Endothelial cell of umbilical vein (primary cell): ENCODE measurements around the gene RPRD2. TPM values are rescaled to one million over a fixed set of nuclear protein-coding genes. Genes with fewer than 3 reads are reported as not detected.

ENCODE experiments used
- BruUV-seq: library from RNA; stranded (reverse); fragments of 400-500 nt; replicated peaks from 2 replicates; lab custom pipeline; 2021; lab: Mats Ljungman, UMichigan
- CTCF ChIA-PET: fragments of 300-600, 350-600 bp; sonication (Branson Sonifier 250); formaldehyde crosslinking; loops from one replicate; lab custom pipeline; 2021; ENCODE audit warnings: antibody characterized with exemption, inconsistent platforms; lab: Charles Lee
- POLR2A ChIA-PET: fragments of 300-600, 350-600 bp; sonication (Branson Sonifier 250); formaldehyde crosslinking; loops from one replicate; lab custom pipeline; 2021; ENCODE audit warnings: antibody characterized with exemption, inconsistent platforms; lab: Charles Lee
- DNase-seq: peaks from one replicate; pipeline ENCODE4 v3.0.0-alpha.2; 2011; ENCODE audit warnings: low read depth, low spot score
- FAIRE-seq: peaks from 2 replicates; lab custom pipeline; 2011; peaks lifted over from hg19 to GRCh38; lab: Jason Lieb, UNC
- H2AFZ ChIP-seq: 2 replicates; pipeline ENCODE4 v1.6.0; 2012; ENCODE audit warnings: low read depth, low read length, control low read depth, inconsistent platforms
- H3K27ac ChIP-seq: 2 replicates; pipeline ENCODE4 v1.5.1; 2011; ENCODE audit warnings: low read depth, mild to moderate bottlenecking, control low read depth, low read length, moderate library complexity; ENCODE audit not compliant: insufficient read depth
- H3K27me3 ChIP-seq, 2 experiments: 2 replicates each; pipeline versions ENCODE4 v1.6.0 to v1.6.1; 2011; ENCODE audit warnings: low read length in 2 of 2, mixed read lengths in 1 of 2; ENCODE audit not compliant: control insufficient read depth in 2 of 2, insufficient read depth in 2 of 2
- H3K36me3 ChIP-seq, 2 experiments: 2 replicates in 1 of 2; 3 replicates in 1 of 2; pipeline ENCODE4 v1.5.1; 2011; ENCODE audit warnings: low read length in 2 of 2, mild to moderate bottlenecking in 1 of 2, moderate library complexity in 1 of 2; ENCODE audit not compliant: control insufficient read depth in 2 of 2, insufficient read depth in 2 of 2; ENCODE audit errors: extremely low read depth in 1 of 2
- H3K4me1 ChIP-seq: 3 replicates; pipeline ENCODE4 v1.5.1; 2011; ENCODE audit warnings: mild to moderate bottlenecking, low read length; ENCODE audit not compliant: control insufficient read depth, insufficient read depth; ENCODE audit errors: extremely low read depth
- H3K4me2 ChIP-seq: 2 replicates; pipeline ENCODE4 v1.6.1; 2011; ENCODE audit warnings: low read length, control low read depth, mixed read lengths; ENCODE audit not compliant: insufficient read depth
- H3K4me3 ChIP-seq, 3 experiments: fragments of 200-600 bp in 1 of 3; sonication (generic), shearing (Covaris generic) in 1 of 3; replicated peaks in 1 of 3; 2 replicates each; pipeline ENCODE4 v1.5.1; 2011 to 2016; ENCODE audit warnings: control low read depth in 3 of 3, low read length in 3 of 3, mild to moderate bottlenecking in 2 of 3, inconsistent platforms in 1 of 3, low read depth in 1 of 3, moderate library complexity in 1 of 3; ENCODE audit not compliant: insufficient read depth in 1 of 3
- H3K79me2 ChIP-seq: 2 replicates; pipeline ENCODE4 v1.6.0; 2012; ENCODE audit warnings: low read length, inconsistent platforms; ENCODE audit not compliant: control insufficient read depth, insufficient read depth
- H3K9ac ChIP-seq: replicated peaks from 2 replicates; pipeline ENCODE3; 2011; ENCODE audit warnings: low read length, control low read depth; ENCODE audit not compliant: insufficient read depth; ENCODE audit errors: extremely low read depth
- H3K9me1 ChIP-seq: replicated peaks from 3 replicates; pipeline ENCODE4 v1.6.0; 2011; ENCODE audit warnings: mild to moderate bottlenecking, low read length; ENCODE audit not compliant: control insufficient read depth, insufficient read depth; ENCODE audit errors: extremely low read depth
- H3K9me3 ChIP-seq: replicated peaks from 2 replicates; pipeline ENCODE4 v1.5.1; 2012; ENCODE audit warnings: low read length, inconsistent platforms; ENCODE audit not compliant: control insufficient read depth, insufficient read depth
- H4K20me1 ChIP-seq: replicated peaks from 2 replicates; pipeline ENCODE3; 2011; ENCODE audit warnings: mild to moderate bottlenecking, low read length; ENCODE audit not compliant: control insufficient read depth, insufficient read depth; ENCODE audit errors: extremely low read depth
- CTCF ChIP-seq, 2 donors: IDR thresholded peaks; 1 replicate in 1 of 2; 2 replicates in 1 of 2; pipeline ENCODE4 v1.5.1; 2011; ENCODE audit warnings: low read length in 2 of 2, mild to moderate bottlenecking in 2 of 2, moderate library complexity in 2 of 2, control low read depth in 1 of 2, inconsistent platforms in 1 of 2, low read depth in 1 of 2; ENCODE audit not compliant: insufficient read depth in 1 of 2; ENCODE audit errors: extremely low read depth in 1 of 2
- EZH2 ChIP-seq: IDR thresholded peaks from 2 replicates; pipeline ENCODE4 v1.6.1; 2012; ENCODE audit warnings: borderline replicate concordance, low read depth, mild to moderate bottlenecking, moderate library complexity, low read length, inconsistent platforms; ENCODE audit not compliant: severe bottlenecking
- FOS ChIP-seq: IDR thresholded peaks from 2 replicates; pipeline ENCODE4 v1.6.1; 2011; ENCODE audit warnings: mild to moderate bottlenecking, low read length, moderate library complexity, borderline replicate concordance; ENCODE audit not compliant: insufficient read depth
- GATA2 ChIP-seq: IDR thresholded peaks from 2 replicates; pipeline ENCODE4 v1.7.0; 2011; ENCODE audit warnings: low read depth, mild to moderate bottlenecking, moderate library complexity, mixed read lengths, low read length; ENCODE audit not compliant: insufficient read length, insufficient read depth
- JUN ChIP-seq: IDR thresholded peaks from 2 replicates; pipeline ENCODE4 v1.6.1; 2011; ENCODE audit warnings: borderline replicate concordance, low read depth; ENCODE audit not compliant: insufficient read length, insufficient read depth
- MAX ChIP-seq: IDR thresholded peaks from 2 replicates; pipeline ENCODE4 v1.6.1; 2011; ENCODE audit not compliant: insufficient read depth, insufficient read length
- MYC ChIP-seq: IDR thresholded peaks from one replicate; pipeline ENCODE4 v1.6.1; 2011; ENCODE audit warnings: mild to moderate bottlenecking, low read depth, low read length
- POLR2A ChIP-seq: IDR thresholded peaks from 2 replicates; pipeline ENCODE4 v1.6.1; 2012; ENCODE audit warnings: low read depth, mild to moderate bottlenecking, control low read depth, low read length
- POLR2AphosphoS5 ChIP-seq: IDR thresholded peaks from 2 replicates; pipeline ENCODE4 v1.6.1; 2012; ENCODE audit warnings: low read depth, mild to moderate bottlenecking, control low read depth, low read length, moderate library complexity; ENCODE audit not compliant: insufficient read depth
- dilution Hi-C: fragments of 300-500 bp; cut with MboI; formaldehyde crosslinking; loops from one replicate; pipeline ENCODE4 v1.15.0; 2019; ENCODE audit warnings: low sequenced_read_pairs; ENCODE audit not compliant: extremely low pct_ligation_motif_present
- intact Hi-C: fragments of 100-400 bp; cut with micrococcal nuclease; formaldehyde crosslinking; loops from one replicate; pipeline ENCODE4 v1.10.0; 2022
- polyA plus RNA-seq, 4 experiments: library from polyadenylated mRNA; depleted of rRNA in 3 of 4; stranded (reverse) in 3 of 4; unstranded in 1 of 4; fragments of >200 nt; gene quantifications; 2 replicates each; pipeline versions ENCODE4 v1.2.1 to v1.2.3, GENCODE V29; 2011 to 2012; ENCODE audit warnings: missing spikeins in 1 of 4
- total RNA-seq: library from RNA; stranded (reverse); gene quantifications from 2 replicates; pipeline ENCODE4 v1.2.3, GENCODE V29; 2021

Gene RPRD2
- total and polyA plus RNA-seq, 2 donors (not counting 3 experiments of a cell fraction or from before 2014, with no cell fraction given), result 12.9 to 23.9 TPM

GRCh38 chr1:150479927-150480352 lies 116.0 kb downstream of the RPRD2 start:
- no peaks in the 10 kb centered on the region for H3K9me1 ChIP-seq
- no peak overlapping the region for H3K9ac ChIP-seq
- BruUV-seq, result no TSS peak
- H3K4me2 ChIP-seq, result no peak overlapping the region
- no peaks in the 10 kb centered on the region for H3K79me2 ChIP-seq
- no peaks in the 10 kb centered on the region for H3K9me3 ChIP-seq
- no peak overlapping the region for H3K27ac ChIP-seq
- H3K36me3 ChIP-seq, result no peaks in the 10 kb centered on the region
- H3K4me1 ChIP-seq, result peaks cover 8% of the 10 kb centered on the region
- intact Hi-C loops, result no loop called here
- POLR2A ChIA-PET, result no interaction called here
- CTCF ChIA-PET, result interaction anchor here (0.6 to 1.9 kb wide), 3 partner anchors 16 to 53 kb away, joined by 3 to 4 read pairs (median 4); no protein-coding TSS in a partner anchor
- DNase-seq (no peak), FAIRE-seq (no peak)
- no peak overlapping the region for H2AFZ ChIP-seq
- H3K27me3 ChIP-seq, result no peaks in the 10 kb centered on the region
- H4K20me1 ChIP-seq, result no peaks in the 10 kb centered on the region
- H3K4me3 ChIP-seq, result no peak overlapping the region
- TF ChIP-seq FOS (no peak), MYC (no peak), MAX (no peak), EZH2 (no peak), POLR2A (no peak), GATA2 (no peak), POLR2AphosphoS5 (no peak), JUN (no peak), CTCF (IDR thresholded peaks at IDR 0.05; ENCODE audit: extremely low read depth in 1 of 2, insufficient read depth in 1 of 2, low read depth in 1 of 2, low read length in 2 of 2) (no peak)
- dilution Hi-C loops, result no loop called here
